ENCODE data around the gene TBCC. TPM values are rescaled to one million over a fixed set of nuclear protein-coding genes. Genes with fewer than 3 reads are reported as not detected.

TBCC gene
- total and polyA plus RNA-seq, 2 of the 8 experiments (the other 6 are each of a cell fraction or from before 2014, with no cell fraction given), result 22.7 to 25.5 TPM

GRCh38 chr6:42769836-42770235 is 23.9 kb upstream of the TBCC start:
- H4K91ac ChIP-seq (replicated peaks; ENCODE audit: insufficient read length, low read length), result no peak overlapping the region
- peaks cover 2% of the 10 kb centered on the region for H3K79me1 ChIP-seq (ENCODE audit: low read depth, low read length)
- H3K9ac ChIP-seq (replicated peaks in 1 of 4; ENCODE audit: extremely low read depth in 1 of 4, low read depth in 3 of 4, low read length in 3 of 4), result no peak overlapping the region
- no peak overlapping the region for H2BK20ac ChIP-seq (ENCODE audit: low read length)
- no peak overlapping the region for H4K5ac ChIP-seq (ENCODE audit: insufficient read length, low read depth, low read length)
- peaks cover 5 to 16% (median 7%) of the 10 kb centered on the region in 4 experiments; a peak in 6 of 7 replicates for H3K4me1 ChIP-seq (replicated peaks in 1 of 4; ENCODE audit: control insufficient read depth in 3 of 4, insufficient read depth in 4 of 4, low read length in 3 of 4)
- H2BK120ac ChIP-seq (replicated peaks; ENCODE audit: low read depth, low read length), result no peak overlapping the region
- no peaks in the 10 kb centered on the region; a peak in 1 of 7 replicates for H3K27me3 ChIP-seq (replicated peaks in 1 of 4; ENCODE audit: control insufficient read depth in 3 of 4, extremely low read depth in 1 of 4, insufficient read depth in 3 of 4, low read length in 3 of 4)
- no peak for FAIRE-seq
- no peak overlapping the region for H3K4ac ChIP-seq (replicated peaks; ENCODE audit: insufficient read length, low read depth, low read length)
- no peak overlapping the region for H4K8ac ChIP-seq (ENCODE audit: extremely low read depth, insufficient read depth, low read length)
- H2BK5ac ChIP-seq (ENCODE audit: low read depth, low read length), result no peak overlapping the region
- no peak overlapping the region for H3K23ac ChIP-seq (ENCODE audit: insufficient read length)
- 88% methylated on average over 2 of the region's 2 CpGs; no CpG with 5 or more reads in 1 of the 2 experiments for WGBS, 2 experiments (ENCODE audit: extremely low coverage in 1 of 2, insufficient coverage in 1 of 2, insufficient read length in 1 of 2, insufficient replicate concordance in 2 of 2, low coverage in 1 of 2, low lambda C conversion rate in 2 of 2, missing lambda C conversion rate in 1 of 2)
- no peak overlapping the region for H3K14ac ChIP-seq (ENCODE audit: insufficient read length)
- no peaks in the 10 kb centered on the region for H3K23me2 ChIP-seq (ENCODE audit: low read depth, low read length)
- H3K18ac ChIP-seq (ENCODE audit: extremely low read depth, low read length), result no peak overlapping the region
- no peak overlapping the region for H3K27ac ChIP-seq (ENCODE audit: low read depth, low read length)
- H3K4me3 ChIP-seq (ENCODE audit: extremely low read depth in 1 of 4, insufficient read depth in 2 of 4, low read depth in 3 of 4, low read length in 4 of 4), result no peak overlapping the region
- POLR2A ChIA-PET (ENCODE audit: partially characterized antibody), result interaction anchor here (0.6 to 16.3 kb wide), 8 partner anchors 9 to 121 kb away, joined by 3 to 268 read pairs (median 22); partner anchors contain the start of genes BICRAL, RPL7L1 and TBCC
- H2AK5ac ChIP-seq (ENCODE audit: low read depth, low read length), result no peak overlapping the region
- no peak overlapping the region for H2BK12ac ChIP-seq (ENCODE audit: low read depth, low read length)
- CTCF ChIA-PET (ENCODE audit: partially characterized antibody), result interaction anchor here (1.0 to 1.6 kb wide), 4 partner anchors 11 to 22 kb away, joined by 3 to 6 read pairs (median 3); no protein-coding TSS in a partner anchor
- no peaks in the 10 kb centered on the region for H3K79me2 ChIP-seq (ENCODE audit: control insufficient read depth in 1 of 2, insufficient read depth in 2 of 2, low read length in 2 of 2)
- DNase-seq (ENCODE audit: low read depth in 1 of 2, low spot score in 2 of 2), result no peak
- H2AFZ ChIP-seq (ENCODE audit: low read length), result no peak overlapping the region
- no peaks in the 10 kb centered on the region for H4K20me1 ChIP-seq (replicated peaks in 1 of 2; ENCODE audit: control insufficient read depth in 1 of 2, insufficient read depth in 2 of 2, low read length in 2 of 2)
- H3K36me3 ChIP-seq (ENCODE audit: control insufficient read depth in 2 of 4, insufficient read depth in 4 of 4, low read length in 3 of 4), result no peaks in the 10 kb centered on the region; a peak in 1 of 8 replicates
- H3K4me2 ChIP-seq (ENCODE audit: insufficient read depth in 1 of 2, low read depth in 2 of 2, low read length in 2 of 2), result no peak overlapping the region
- no peak overlapping the region for H2BK15ac ChIP-seq (ENCODE audit: low read length)
- no peak overlapping the region for H3K56ac ChIP-seq (replicated peaks; ENCODE audit: insufficient read length, low read depth, low read length)
- no peaks in the 10 kb centered on the region for H3K9me3 ChIP-seq (ENCODE audit: insufficient read depth in 2 of 2, low read depth in 1 of 2, low read length in 1 of 2)
- no peak for TF ChIP-seq SAP30 (IDR thresholded peaks at IDR 0.05; ENCODE audit: insufficient read depth, insufficient replicate concordance, low read length)
- TF ChIP-seq PHF8 (conservative IDR thresholded peaks at IDR 0.05; ENCODE audit: low read depth, low read length), result no peak
- TF ChIP-seq SP1 (IDR thresholded peaks at IDR 0.05; ENCODE audit: low read depth, low read length), result no peak
- TF ChIP-seq RAD21 (IDR thresholded peaks at IDR 0.05 in 1 of 2, conservative IDR thresholded peaks at IDR 0.05 in 1 of 2; ENCODE audit: low read depth in 2 of 2, low read length in 2 of 2), result no peak
- no peak for TF ChIP-seq SIN3A (conservative IDR thresholded peaks at IDR 0.05 in 1 of 2, IDR thresholded peaks at IDR 0.05 in 1 of 2; ENCODE audit: low read depth in 1 of 2, low read length in 2 of 2)
- no peak for TF ChIP-seq SIRT6 (IDR thresholded peaks at IDR 0.05; ENCODE audit: low read length)
- no peak for TF ChIP-seq ZNF274 (IDR thresholded peaks at IDR 0.05; ENCODE audit: borderline replicate concordance, extremely low read depth, low read length)
- TF ChIP-seq GABPA (IDR thresholded peaks at IDR 0.05; ENCODE audit: borderline replicate concordance, insufficient read depth, low read length), result no peak
- TF ChIP-seq RBBP5 (IDR thresholded peaks at IDR 0.05; ENCODE audit: borderline replicate concordance, low read depth, low read length), result no peak
